Chondrocyte (in vitro differentiated cells): Measurements from ENCODE around the gene RPS3. TPM values are rescaled to one million over a fixed set of nuclear protein-coding genes. Genes with fewer than 3 reads are reported as not detected.
A peak's percentile ranks its signal among the peaks of the same experiment; 100 is the strongest.

ENCODE experiments used
- DNase-seq: peaks from one replicate; pipeline ENCODE4 v3.0.0; 2021; ENCODE audit warnings: mixed read lengths, low spot score
- H3K27ac Mint-ChIP-seq: one replicate; pipeline ENCODE4 v1.8.0; 2021; ENCODE audit warnings: mild to moderate bottlenecking, moderate library complexity, mixed read lengths; ENCODE audit not compliant: unreplicated experiment
- H3K27me3 Mint-ChIP-seq: 2 replicates; pipeline ENCODE4 v1.8.0; 2021; ENCODE audit warnings: low read depth, mixed read lengths
- H3K36me3 Mint-ChIP-seq: 2 replicates; pipeline ENCODE4 v1.8.0; 2021; ENCODE audit warnings: low read depth, mixed read lengths
- H3K4me1 Mint-ChIP-seq: 2 replicates; pipeline ENCODE4 v1.8.0; 2021; ENCODE audit warnings: low read depth, mild to moderate bottlenecking, mixed read lengths
- H3K4me3 Mint-ChIP-seq: one replicate; pipeline ENCODE4 v1.8.0; 2021; ENCODE audit warnings: mild to moderate bottlenecking, moderate library complexity, mixed read lengths; ENCODE audit not compliant: unreplicated experiment
- H3K9me3 Mint-ChIP-seq: 2 replicates; pipeline ENCODE4 v1.8.0; 2021; ENCODE audit warnings: low read depth, mixed read lengths
- CTCF ChIP-seq: fragments of 200-600 bp; sonication (generic); IDR thresholded peaks from 2 replicates; pipeline ENCODE4 v1.5.0; 2021; ENCODE audit warnings: antibody characterized with exemption, mild to moderate bottlenecking, moderate library complexity
- total RNA-seq: library from RNA; stranded (reverse); gene quantifications from 3 replicates; pipeline ENCODE4 v1.2.1, GENCODE V29; 2021

Gene RPS3
- total RNA-seq, 1 donor from 2014 or later: 1,466 TPM

GRCh38 chr11:75426720-75427086, 27.4 kb downstream of the RPS3 start:
- Mint-ChIP-seq H3K36me3 (peaks cover 4% of the 10 kb centered on the region), H3K27ac (no peak overlapping the region), H3K27me3 (no peaks in the 10 kb centered on the region), H3K9me3 (peaks cover 3% of the 10 kb centered on the region), H3K4me3 (no peak overlapping the region), H3K4me1 (peaks cover 43% of the 10 kb centered on the region)
- DNase-seq: no peak
- TF ChIP-seq CTCF: no peak

- Mint-ChIP-seq H3K27ac (no peak overlapping the region), H3K36me3 (peaks cover 4% of the 10 kb centered on the region), H3K4me1 (peaks cover 38% of the 10 kb centered on the region), H3K9me3 (peaks cover 3% of the 10 kb centered on the region), H3K27me3 (peaks cover 2% of the 10 kb centered on the region), H3K4me3 (no peak overlapping the region)
- no peak for DNase-seq
- TF ChIP-seq CTCF: no peak
Observed at GRCh38 chr11:75427181-75427580, 27.9 kb downstream of the RPS3 start.

GRCh38 chr11:75428281-75428724, 29.0 kb downstream of the RPS3 start:
- Mint-ChIP-seq H3K36me3 (peaks cover 4% of the 10 kb centered on the region), H3K27ac (peak overlapping the region; percentile 63)

GRCh38 chr11:75428989-75429640, 29.8 kb downstream of the RPS3 start:
- Mint-ChIP-seq H3K4me1 (peaks cover 25% of the 10 kb centered on the region), H3K27me3 (peaks cover 3% of the 10 kb centered on the region), H3K4me3 (peak overlapping the region; percentile 69), H3K36me3 (peaks cover 4% of the 10 kb centered on the region), H3K27ac (peak overlapping the region; percentile 68), H3K9me3 (peaks cover 3% of the 10 kb centered on the region)
- no peak for TF ChIP-seq CTCF
- DNase-seq: no peak

More at GRCh38 chr11:75428281-75428724, 29.0 kb downstream of the RPS3 start:
- Mint-ChIP-seq H3K4me3 (peak overlapping the region; percentile 69), H3K4me1 (peaks cover 28% of the 10 kb centered on the region), H3K27me3 (peaks cover 3% of the 10 kb centered on the region), H3K9me3 (peaks cover 3% of the 10 kb centered on the region)
- no peak for DNase-seq
- no peak for TF ChIP-seq CTCF

- Mint-ChIP-seq H3K9me3 (peaks cover 3% of the 10 kb centered on the region), H3K4me1 (peaks cover 21% of the 10 kb centered on the region), H3K27me3 (peaks cover 3% of the 10 kb centered on the region), H3K36me3 (peaks cover 4% of the 10 kb centered on the region), H3K27ac (peak overlapping the region; percentile 68), H3K4me3 (peak overlapping the region; percentile 69)
- TF ChIP-seq CTCF: no peak
- DNase-seq: no peak
Observed at GRCh38 chr11:75429641-75429901, 30.3 kb downstream of the RPS3 start.
